Activated CD8-positive, alpha-beta T cell treated with anti-CD3 and anti-CD28 coated beads for 36 hours (primary cell): ENCODE measurements around the gene BTN2A1. TPM values are rescaled to one million over a fixed set of nuclear protein-coding genes. Genes with fewer than 3 reads are reported as not detected.

Source experiments
- ATAC-seq: fragments of 200-7000 bp; cut with Tn5 transposase; one replicate; pipeline ENCODE4 v1.10.0; 2021; ENCODE audit warnings: mild to moderate bottlenecking, moderate library complexity
- CTCF ChIA-PET: fragments of 350-600 bp; sonication (Branson Sonifier 250); formaldehyde crosslinking; loops from one replicate; lab custom pipeline; 2021; ENCODE audit warnings: antibody characterized with exemption; lab: Charles Lee
- POLR2A ChIA-PET: fragments of 350-600 bp; sonication (Branson Sonifier 250); formaldehyde crosslinking; loops from one replicate; lab custom pipeline; 2021; ENCODE audit warnings: antibody characterized with exemption; lab: Charles Lee
- DNase-seq: peaks from one replicate; pipeline ENCODE4 v3.0.0-alpha.2; 2020
- H3K27ac Mint-ChIP-seq: one replicate; pipeline ENCODE4 v1.8.0; 2021; ENCODE audit warnings: mild to moderate bottlenecking, mixed read lengths
- H3K27me3 Mint-ChIP-seq: one replicate; pipeline ENCODE4 v1.8.0; 2021; ENCODE audit warnings: mixed read lengths
- H3K36me3 Mint-ChIP-seq: one replicate; pipeline ENCODE4 v1.8.0; 2021; ENCODE audit warnings: low read depth, mixed read lengths
- H3K4me1 Mint-ChIP-seq: one replicate; pipeline ENCODE4 v1.8.0; 2021; ENCODE audit warnings: low read depth, mixed read lengths
- H3K4me3 Mint-ChIP-seq: one replicate; pipeline ENCODE4 v1.8.0; 2021; ENCODE audit warnings: mild to moderate bottlenecking, moderate library complexity, mixed read lengths
- H3K9me3 Mint-ChIP-seq: one replicate; pipeline ENCODE4 v1.8.0; 2021; ENCODE audit warnings: mixed read lengths
- intact Hi-C: fragments of 100-400 bp; cut with micrococcal nuclease; formaldehyde crosslinking; loops from one replicate; pipeline ENCODE4 v1.10.0; 2022
- total RNA-seq, 2 experiments: library from RNA; stranded (reverse); gene quantifications; one replicate each; pipeline ENCODE4 v1.2.3, GENCODE V29; 2021
- TF ChIP-seq, protein P1 (sequence below): fragments of 200-600 bp; IDR thresholded peaks from one replicate; pipeline ENCODE4 v1.8.0; 2022; ENCODE audit warnings: antibody characterized with exemption, mild to moderate bottlenecking

Gene BTN2A1
- total RNA-seq, 2 experiments from 2014 or later = 14.2 to 16.2 TPM

- Mint-ChIP-seq H3K27ac (no peak overlapping the region), H3K9me3 (no peaks in the 10 kb centered on the region), H3K27me3 (peaks cover 13% of the 10 kb centered on the region), H3K4me1 (peaks cover 21% of the 10 kb centered on the region), H3K36me3 (no peaks in the 10 kb centered on the region), H3K4me3 (no peak overlapping the region)
- DNase-seq (no peak), ATAC-seq (no peak)
- ChIA-PET CTCF (interaction anchor here (0.7 kb wide), 2 partner anchors 26 to 34 kb away, joined by 3 read pairs; no protein-coding TSS in a partner anchor), POLR2A (no interaction called here)
- TF ChIP-seq, protein P1, sequence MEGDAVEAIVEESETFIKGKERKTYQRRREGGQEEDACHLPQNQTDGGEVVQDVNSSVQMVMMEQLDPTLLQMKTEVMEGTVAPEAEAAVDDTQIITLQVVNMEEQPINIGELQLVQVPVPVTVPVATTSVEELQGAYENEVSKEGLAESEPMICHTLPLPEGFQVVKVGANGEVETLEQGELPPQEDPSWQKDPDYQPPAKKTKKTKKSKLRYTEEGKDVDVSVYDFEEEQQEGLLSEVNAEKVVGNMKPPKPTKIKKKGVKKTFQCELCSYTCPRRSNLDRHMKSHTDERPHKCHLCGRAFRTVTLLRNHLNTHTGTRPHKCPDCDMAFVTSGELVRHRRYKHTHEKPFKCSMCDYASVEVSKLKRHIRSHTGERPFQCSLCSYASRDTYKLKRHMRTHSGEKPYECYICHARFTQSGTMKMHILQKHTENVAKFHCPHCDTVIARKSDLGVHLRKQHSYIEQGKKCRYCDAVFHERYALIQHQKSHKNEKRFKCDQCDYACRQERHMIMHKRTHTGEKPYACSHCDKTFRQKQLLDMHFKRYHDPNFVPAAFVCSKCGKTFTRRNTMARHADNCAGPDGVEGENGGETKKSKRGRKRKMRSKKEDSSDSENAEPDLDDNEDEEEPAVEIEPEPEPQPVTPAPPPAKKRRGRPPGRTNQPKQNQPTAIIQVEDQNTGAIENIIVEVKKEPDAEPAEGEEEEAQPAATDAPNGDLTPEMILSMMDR = no peak
- intact Hi-C loops = no loop called here
These were observed 39.9 kb downstream of the BTN2A1 start for GRCh38 chr6:26497610-26498009.

GRCh38 chr6:26500102-26500501 lies 42.3 kb downstream of the BTN2A1 start, which contains the start of gene BTN1A1:
TSS of gene BTN1A1 (plus strand) at chr6:26500303. CDS start at chr6:26501287, 984 bp downstream.
- POLR2A ChIA-PET = no interaction called here
- H3K4me3 Mint-ChIP-seq = peak within 1 kb of the TSS; percentile 70
- intact Hi-C loops = no loop called here

GRCh38 chr6:26501482-26501986 lies 43.8 kb downstream of the BTN2A1 start:
- DNase-seq = peak; percentile 51
- Mint-ChIP-seq H3K36me3 (no peaks in the 10 kb centered on the region), H3K27me3 (peaks cover 26% of the 10 kb centered on the region), H3K4me3 (peak overlapping the region; percentile 70), H3K4me1 (peaks cover 13% of the 10 kb centered on the region), H3K27ac (no peak overlapping the region), H3K9me3 (no peaks in the 10 kb centered on the region)
- CTCF ChIA-PET = interaction anchor here (1.2 to 1.3 kb wide), 2 partner anchors 14 to 21 kb away, joined by 3 to 4 read pairs; no protein-coding TSS in a partner anchor
- intact Hi-C loops = no loop called here
- ATAC-seq = peak; percentile 74
- TF ChIP-seq, protein P1 = no peak
- POLR2A ChIA-PET = interaction anchor here (1.6 kb wide), 1 partner anchor 36 kb away, joined by 6 read pairs; the partner anchor contains the start of gene HMGN4

More at GRCh38 chr6:26500102-26500501, 42.3 kb downstream of the BTN2A1 start, which contains the start of gene BTN1A1:
- H3K27ac Mint-ChIP-seq = no peak within 1 kb of the TSS
- CTCF ChIA-PET = no interaction called here
- no peaks in the 10 kb centered on the region for H3K36me3 Mint-ChIP-seq
- DNase-seq (no peak), ATAC-seq (no peak)
- peaks cover 13% of the 10 kb centered on the region for H3K4me1 Mint-ChIP-seq
- peaks cover 23% of the 10 kb centered on the region for H3K27me3 Mint-ChIP-seq
- TF ChIP-seq, protein P1 = no peak
- no peaks in the 10 kb centered on the region for H3K9me3 Mint-ChIP-seq

GRCh38 chr6:26502165-26502564 lies 44.4 kb downstream of the BTN2A1 start:
- H3K4me1 Mint-ChIP-seq = peaks cover 13% of the 10 kb centered on the region
- intact Hi-C loops = no loop called here
- DNase-seq = no peak
- no peaks in the 10 kb centered on the region for H3K36me3 Mint-ChIP-seq
- ATAC-seq = no peak
- no peaks in the 10 kb centered on the region for H3K9me3 Mint-ChIP-seq
- TF ChIP-seq, protein P1 = no peak
- no peak overlapping the region for H3K27ac Mint-ChIP-seq
- H3K4me3 Mint-ChIP-seq = peak overlapping the region; percentile 70
- ChIA-PET POLR2A (interaction anchor here (1.6 kb wide), 1 partner anchor 36 kb away, joined by 6 read pairs; the partner anchor contains the start of gene HMGN4), CTCF (interaction anchor here (1.0 to 1.6 kb wide), 4 partner anchors 9 to 28 kb away, joined by 3 to 4 read pairs (median 3); no protein-coding TSS in a partner anchor)
- peaks cover 26% of the 10 kb centered on the region for H3K27me3 Mint-ChIP-seq

- TF ChIP-seq, protein P1 = no peak
- Mint-ChIP-seq H3K9me3 (no peaks in the 10 kb centered on the region), H3K27me3 (peaks cover 24% of the 10 kb centered on the region), H3K27ac (no peak overlapping the region), H3K4me1 (peaks cover 13% of the 10 kb centered on the region), H3K36me3 (no peaks in the 10 kb centered on the region), H3K4me3 (no peak overlapping the region)
- CTCF ChIA-PET = interaction anchor here (1.0 to 1.6 kb wide), 3 partner anchors 9 to 28 kb away, joined by 3 to 4 read pairs (median 3); no protein-coding TSS in a partner anchor
- POLR2A ChIA-PET = interaction anchor here (0.6 to 1.6 kb wide), 2 partner anchors 35 to 195 kb away, joined by 4 to 6 read pairs; partner anchors contain the start of gene HMGN4
- intact Hi-C loops = no loop called here
- no peak for ATAC-seq
- DNase-seq = no peak
These were observed 44.9 kb downstream of the BTN2A1 start for GRCh38 chr6:26502626-26503025.
